GM12872 (cell line): ENCODE data around the gene PRKCB.

ENCODE experiments used
- TF ChIP-seq, protein P1 (sequence below): IDR thresholded peaks from 3 replicates; pipeline ENCODE4 v1.5.1; 2011; ENCODE audit warnings: low read depth, mild to moderate bottlenecking, low read length, moderate library complexity; ENCODE audit not compliant: insufficient read depth

The PRKCB gene

GRCh38 chr16:24027466-24027865 lies 191.7 kb downstream of the PRKCB start:
- TF ChIP-seq, protein P1, sequence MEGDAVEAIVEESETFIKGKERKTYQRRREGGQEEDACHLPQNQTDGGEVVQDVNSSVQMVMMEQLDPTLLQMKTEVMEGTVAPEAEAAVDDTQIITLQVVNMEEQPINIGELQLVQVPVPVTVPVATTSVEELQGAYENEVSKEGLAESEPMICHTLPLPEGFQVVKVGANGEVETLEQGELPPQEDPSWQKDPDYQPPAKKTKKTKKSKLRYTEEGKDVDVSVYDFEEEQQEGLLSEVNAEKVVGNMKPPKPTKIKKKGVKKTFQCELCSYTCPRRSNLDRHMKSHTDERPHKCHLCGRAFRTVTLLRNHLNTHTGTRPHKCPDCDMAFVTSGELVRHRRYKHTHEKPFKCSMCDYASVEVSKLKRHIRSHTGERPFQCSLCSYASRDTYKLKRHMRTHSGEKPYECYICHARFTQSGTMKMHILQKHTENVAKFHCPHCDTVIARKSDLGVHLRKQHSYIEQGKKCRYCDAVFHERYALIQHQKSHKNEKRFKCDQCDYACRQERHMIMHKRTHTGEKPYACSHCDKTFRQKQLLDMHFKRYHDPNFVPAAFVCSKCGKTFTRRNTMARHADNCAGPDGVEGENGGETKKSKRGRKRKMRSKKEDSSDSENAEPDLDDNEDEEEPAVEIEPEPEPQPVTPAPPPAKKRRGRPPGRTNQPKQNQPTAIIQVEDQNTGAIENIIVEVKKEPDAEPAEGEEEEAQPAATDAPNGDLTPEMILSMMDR = no peak

- TF ChIP-seq, protein P1 = no peak
Observed at GRCh38 chr16:24035127-24035842, 199.5 kb downstream of the PRKCB start.

GRCh38 chr16:24036038-24036543 lies 200.3 kb downstream of the PRKCB start:
- TF ChIP-seq, protein P1 = no peak

- TF ChIP-seq, protein P1 = peak; percentile 74
Observed at GRCh38 chr16:24036614-24037013, 200.8 kb downstream of the PRKCB start.

DNA sequence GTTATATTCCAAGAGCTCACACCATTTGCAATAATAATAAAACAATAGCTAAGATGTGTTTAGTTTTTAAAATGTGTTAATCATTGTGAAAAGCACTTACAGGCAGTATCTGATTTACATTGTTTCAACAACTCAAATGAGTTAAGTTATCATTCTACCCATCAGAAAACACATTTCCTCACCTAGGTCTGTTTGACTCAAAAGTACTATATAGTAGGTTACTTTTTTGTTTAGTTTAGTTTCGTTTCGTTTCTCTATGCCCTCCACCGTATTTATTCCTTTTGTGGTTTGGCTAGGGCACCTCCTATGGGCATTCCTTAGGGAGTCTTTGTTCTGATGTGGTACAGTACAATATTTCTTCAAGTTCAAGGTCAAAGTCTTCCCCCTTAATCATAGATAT lies 201.6 kb downstream of the PRKCB start:
- TF ChIP-seq, protein P1 = no peak

- TF ChIP-seq, protein P1 = peak; percentile 84
Observed at GRCh38 chr16:24041834-24042631, 206.2 kb downstream of the PRKCB start.

GRCh38 chr16:24044467-24044866 lies 208.7 kb downstream of the PRKCB start:
- TF ChIP-seq, protein P1 = no peak
